CD4-positive, alpha-beta T cell (primary cell): ENCODE data around the gene AKT1. TPM values are rescaled to one million over a fixed set of nuclear protein-coding genes. Genes with fewer than 3 reads are reported as not detected.

Source experiments
- ATAC-seq: fragments of 200-7000 bp; cut with Tn5 transposase; one replicate; pipeline ENCODE4 v1.10.0; 2022; ENCODE audit warnings: mild to moderate bottlenecking; ENCODE audit not compliant: poor library complexity
- CTCF ChIA-PET: fragments of 350-600 bp; sonication (Branson Sonifier 250); formaldehyde crosslinking; loops from one replicate; lab custom pipeline; 2021; ENCODE audit warnings: antibody characterized with exemption, inconsistent platforms; lab: Charles Lee
- POLR2A ChIA-PET: fragments of 350-600 bp; sonication (Branson Sonifier 250); formaldehyde crosslinking; loops from one replicate; lab custom pipeline; 2021; ENCODE audit warnings: antibody characterized with exemption, inconsistent platforms; lab: Charles Lee
- DNase-seq, 14 experiments: peaks; one replicate each; pipeline ENCODE4 v3.0.0-alpha.2; 2013 to 2020; ENCODE audit warnings: mixed read lengths in 2 of 14
- H3K27ac ChIP-seq, 2 donors: one replicate each; pipeline versions ENCODE4 v1.5.1 to v1.7.0; 2013; ENCODE audit warnings: low read length in 2 of 2, low read depth in 1 of 2, mild to moderate bottlenecking in 1 of 2
- H3K27me3 ChIP-seq, 2 experiments: 1 replicate in 1 of 2; 2 replicates in 1 of 2; pipeline versions ENCODE4 v1.6.1 to v1.7.0; 2013; ENCODE audit warnings: low read length in 2 of 2, control low read depth in 1 of 2, mild to moderate bottlenecking in 1 of 2, moderate library complexity in 1 of 2; ENCODE audit not compliant: insufficient read depth in 2 of 2, control insufficient read depth in 1 of 2
- H3K36me3 ChIP-seq: one replicate; pipeline ENCODE4 v1.6.1; 2013; ENCODE audit warnings: low read length, control low read depth; ENCODE audit not compliant: insufficient read depth
- H3K4me1 ChIP-seq: one replicate; pipeline ENCODE4 v1.6.1; 2013; ENCODE audit warnings: low read length, control low read depth; ENCODE audit not compliant: insufficient read depth
- H3K4me3 ChIP-seq: one replicate; pipeline ENCODE4 v1.5.1; 2013; ENCODE audit warnings: mild to moderate bottlenecking, low read length, moderate library complexity
- H3K9me3 ChIP-seq, 2 experiments: 1 replicate in 1 of 2; 2 replicates in 1 of 2; pipeline versions ENCODE4 v1.6.1 to v1.7.0; 2013; ENCODE audit warnings: low read length in 2 of 2, mild to moderate bottlenecking in 2 of 2, control low read depth in 1 of 2, moderate library complexity in 1 of 2; ENCODE audit not compliant: control insufficient read depth in 1 of 2, insufficient read depth in 1 of 2
- H3K27ac Mint-ChIP-seq: one replicate; pipeline ENCODE4 v1.8.0; 2020; ENCODE audit warnings: mixed read lengths
- H3K27me3 Mint-ChIP-seq: one replicate; pipeline ENCODE4 v1.8.0; 2021; ENCODE audit warnings: mixed read lengths
- H3K36me3 Mint-ChIP-seq: one replicate; pipeline ENCODE4 v1.8.0; 2021; ENCODE audit warnings: low read depth, mixed read lengths
- H3K4me1 Mint-ChIP-seq: one replicate; pipeline ENCODE4 v1.8.0; 2021; ENCODE audit warnings: low read depth, mixed read lengths
- H3K4me3 Mint-ChIP-seq: one replicate; pipeline ENCODE4 v1.8.0; 2020; ENCODE audit warnings: mild to moderate bottlenecking, mixed read lengths
- H3K9me3 Mint-ChIP-seq: one replicate; pipeline ENCODE4 v1.8.0; 2020; ENCODE audit warnings: mixed read lengths
- intact Hi-C, 2 experiments: fragments of 100-400 bp; cut with DNase I in 1 of 2; cut with micrococcal nuclease in 1 of 2; formaldehyde crosslinking; loops; one replicate each; pipeline versions ENCODE4 v1.15.1 to v1.9.0; 2023 to 2025; cut with DNase I, micrococcal nuclease
- total RNA-seq, 174 experiments: library from RNA in 2 of 174; stranded (reverse) in 2 of 174; gene quantifications; one replicate each; pipeline ENCODE4 v1.2.3 and lab custom pipeline; 2021 to 2026
- TF ChIP-seq, protein P1 (sequence below): fragments of 200-600 bp; IDR thresholded peaks from one replicate; pipeline ENCODE4 v1.8.0; 2022; ENCODE audit warnings: antibody characterized with exemption, mild to moderate bottlenecking

The AKT1 gene
- total RNA-seq, 2 experiments from 2014 or later = 58.8 to 66.5 TPM

GRCh38 chr14:104721505-104722431 lies 73.8 kb downstream of the AKT1 start:
- Histone ChIP-seq H3K4me3 (no peak overlapping the region), H3K36me3 (peaks cover 3% of the 10 kb centered on the region), H3K27me3 (peaks cover 0 to 4% of the 10 kb centered on the region in 2 experiments), H3K4me1 (peaks cover 17% of the 10 kb centered on the region), H3K9me3 (no peaks in the 10 kb centered on the region), H3K27ac (no peak overlapping the region)
- Mint-ChIP-seq H3K36me3 (peaks cover 13% of the 10 kb centered on the region), H3K27me3 (no peaks in the 10 kb centered on the region), H3K9me3 (no peaks in the 10 kb centered on the region), H3K27ac (no peak overlapping the region), H3K4me1 (no peaks in the 10 kb centered on the region), H3K4me3 (no peak overlapping the region)
- TF ChIP-seq, protein P1, sequence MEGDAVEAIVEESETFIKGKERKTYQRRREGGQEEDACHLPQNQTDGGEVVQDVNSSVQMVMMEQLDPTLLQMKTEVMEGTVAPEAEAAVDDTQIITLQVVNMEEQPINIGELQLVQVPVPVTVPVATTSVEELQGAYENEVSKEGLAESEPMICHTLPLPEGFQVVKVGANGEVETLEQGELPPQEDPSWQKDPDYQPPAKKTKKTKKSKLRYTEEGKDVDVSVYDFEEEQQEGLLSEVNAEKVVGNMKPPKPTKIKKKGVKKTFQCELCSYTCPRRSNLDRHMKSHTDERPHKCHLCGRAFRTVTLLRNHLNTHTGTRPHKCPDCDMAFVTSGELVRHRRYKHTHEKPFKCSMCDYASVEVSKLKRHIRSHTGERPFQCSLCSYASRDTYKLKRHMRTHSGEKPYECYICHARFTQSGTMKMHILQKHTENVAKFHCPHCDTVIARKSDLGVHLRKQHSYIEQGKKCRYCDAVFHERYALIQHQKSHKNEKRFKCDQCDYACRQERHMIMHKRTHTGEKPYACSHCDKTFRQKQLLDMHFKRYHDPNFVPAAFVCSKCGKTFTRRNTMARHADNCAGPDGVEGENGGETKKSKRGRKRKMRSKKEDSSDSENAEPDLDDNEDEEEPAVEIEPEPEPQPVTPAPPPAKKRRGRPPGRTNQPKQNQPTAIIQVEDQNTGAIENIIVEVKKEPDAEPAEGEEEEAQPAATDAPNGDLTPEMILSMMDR = no peak
- DNase-seq = no peak
- ATAC-seq = no peak
- intact Hi-C loops = no loop called here
- ChIA-PET POLR2A (interaction anchor here (0.9 kb wide), 1 partner anchor 56 kb away, joined by 3 read pairs; no protein-coding TSS in a partner anchor), CTCF (interaction anchor here (2.2 kb wide), 1 partner anchor 13 kb away, joined by 5 read pairs; no protein-coding TSS in a partner anchor)

Other genes starting within 250 kb of the AKT1 start
- gene C14orf180, start 216.0 kb downstream of the AKT1 start, total RNA-seq = not detected
- not detected for gene TMEM179, start 191.0 kb downstream of the AKT1 start, total RNA-seq
- gene INF2, start 106.1 kb downstream of the AKT1 start, total RNA-seq = 10 to 100 TPM; 74.9 to 76.9 TPM
- gene ADSS1, start 71.5 kb downstream of the AKT1 start, total RNA-seq = 1 to 10 TPM; 2.0 to 2.7 TPM
- 100 to 1,000 TPM; 111 to 124 TPM for gene SIVA1, start 42.6 kb downstream of the AKT1 start, total RNA-seq
- 1 to 10 TPM; 2.9 to 3.0 TPM for gene ZBTB42, start 5.4 kb upstream of the AKT1 start, total RNA-seq
- 1 to 10 TPM; 4.4 to 4.7 TPM for gene CEP170B, start 69.5 kb upstream of the AKT1 start, total RNA-seq
- gene PLD4, start 129.1 kb upstream of the AKT1 start, total RNA-seq = 1 to 10 TPM; 1.6 to 2.1 TPM
- gene AHNAK2, start 182.6 kb upstream of the AKT1 start, total RNA-seq = under 1 TPM in 1 of 2 experiments, not detected in 1; 0.05 TPM
- gene CLBA1, start 190.0 kb upstream of the AKT1 start, total RNA-seq = 1 to 10 TPM; 1.7 to 1.8 TPM
- gene CDCA4, start 225.3 kb upstream of the AKT1 start, total RNA-seq = 10 to 100 TPM; 17.7 to 18.8 TPM